Endothelial cell of umbilical vein (primary cell): ENCODE results near the gene RBM33.

Experiments used
- CTCF ChIP-seq, 2 donors: IDR thresholded peaks; 1 replicate in 1 of 2; 2 replicates in 1 of 2; pipeline ENCODE4 v1.5.1; 2011; ENCODE audit warnings: low read length in 2 of 2, mild to moderate bottlenecking in 2 of 2, moderate library complexity in 2 of 2, control low read depth in 1 of 2, inconsistent platforms in 1 of 2, low read depth in 1 of 2; ENCODE audit not compliant: insufficient read depth in 1 of 2; ENCODE audit errors: extremely low read depth in 1 of 2
- EZH2 ChIP-seq: IDR thresholded peaks from 2 replicates; pipeline ENCODE4 v1.6.1; 2012; ENCODE audit warnings: borderline replicate concordance, low read depth, mild to moderate bottlenecking, moderate library complexity, low read length, inconsistent platforms; ENCODE audit not compliant: severe bottlenecking
- FOS ChIP-seq: IDR thresholded peaks from 2 replicates; pipeline ENCODE4 v1.6.1; 2011; ENCODE audit warnings: mild to moderate bottlenecking, low read length, moderate library complexity, borderline replicate concordance; ENCODE audit not compliant: insufficient read depth
- GATA2 ChIP-seq: IDR thresholded peaks from 2 replicates; pipeline ENCODE4 v1.7.0; 2011; ENCODE audit warnings: low read depth, mild to moderate bottlenecking, moderate library complexity, mixed read lengths, low read length; ENCODE audit not compliant: insufficient read length, insufficient read depth
- JUN ChIP-seq: IDR thresholded peaks from 2 replicates; pipeline ENCODE4 v1.6.1; 2011; ENCODE audit warnings: borderline replicate concordance, low read depth; ENCODE audit not compliant: insufficient read length, insufficient read depth
- MYC ChIP-seq: IDR thresholded peaks from one replicate; pipeline ENCODE4 v1.6.1; 2011; ENCODE audit warnings: mild to moderate bottlenecking, low read depth, low read length
- POLR2A ChIP-seq: IDR thresholded peaks from 2 replicates; pipeline ENCODE4 v1.6.1; 2012; ENCODE audit warnings: low read depth, mild to moderate bottlenecking, control low read depth, low read length
- POLR2AphosphoS5 ChIP-seq: IDR thresholded peaks from 2 replicates; pipeline ENCODE4 v1.6.1; 2012; ENCODE audit warnings: low read depth, mild to moderate bottlenecking, control low read depth, low read length, moderate library complexity; ENCODE audit not compliant: insufficient read depth
- TF ChIP-seq, protein P1 (sequence below): IDR thresholded peaks from 2 replicates; pipeline ENCODE4 v1.6.1; 2011; ENCODE audit not compliant: insufficient read depth, insufficient read length

GRCh38 chr7:155660758-155661093, 16.3 kb downstream of the RBM33 start:
- TF ChIP-seq CTCF (IDR thresholded peaks at IDR 0.05; ENCODE audit: extremely low read depth in 1 of 2, insufficient read depth in 1 of 2, low read depth in 1 of 2, low read length in 2 of 2) (no peak), GATA2 (no peak), POLR2AphosphoS5 (no peak), POLR2A (no peak), EZH2 (no peak), FOS (no peak), JUN (no peak), MYC (no peak)
- TF ChIP-seq, protein P1, sequence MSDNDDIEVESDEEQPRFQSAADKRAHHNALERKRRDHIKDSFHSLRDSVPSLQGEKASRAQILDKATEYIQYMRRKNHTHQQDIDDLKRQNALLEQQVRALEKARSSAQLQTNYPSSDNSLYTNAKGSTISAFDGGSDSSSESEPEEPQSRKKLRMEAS = no peak
